Cardiac fibroblast (primary cell): ENCODE measurements around the gene P4HA3.
"Not testable (repeated sequence)": the region's sequence is repeated elsewhere in the genome, so short reads cannot be mapped to it uniquely, and the experiment has no call there.

Source experiments
- DNase-seq, 2 donors: peaks; one replicate each; pipeline versions ENCODE4 v3.0.0 to v3.0.0-alpha.2; 2010; ENCODE audit warnings: low read depth in 2 of 2
- H3K4me3 ChIP-seq, 2 donors: replicated peaks in 1 of 2; 1 replicate in 1 of 2; 2 replicates in 1 of 2; pipeline ENCODE4 v1.5.1; 2011; ENCODE audit warnings: low read depth in 2 of 2, low read length in 2 of 2, mild to moderate bottlenecking in 2 of 2, moderate library complexity in 1 of 2
- CTCF ChIP-seq: IDR thresholded peaks from one replicate; pipeline ENCODE4 v1.5.1; 2011; ENCODE audit warnings: low read depth, mild to moderate bottlenecking, low read length, inconsistent platforms

Gene P4HA3

GRCh38 chr11:74339619-74340018, 28.2 kb upstream of the P4HA3 start:
- no peak for DNase-seq
- H3K4me3 ChIP-seq: no peak overlapping the region
- TF ChIP-seq CTCF: no peak

GRCh38 chr11:74338963-74339362, 27.5 kb upstream of the P4HA3 start:
- TF ChIP-seq CTCF: no peak
- DNase-seq: no peak
- no peak overlapping the region for H3K4me3 ChIP-seq

- H3K4me3 ChIP-seq: no peak overlapping the region
- no peak for DNase-seq
- no peak for TF ChIP-seq CTCF
Observed at GRCh38 chr11:74333193-74333592, 21.8 kb upstream of the P4HA3 start.

GRCh38 chr11:74332291-74332690, 20.9 kb upstream of the P4HA3 start:
- no peak for DNase-seq
- TF ChIP-seq CTCF: no peak
- H3K4me3 ChIP-seq: no peak overlapping the region

GRCh38 chr11:74331000-74331399, 19.6 kb upstream of the P4HA3 start:
- H3K4me3 ChIP-seq, DNase-seq: not testable (repeated sequence)

GRCh38 chr11:74330075-74330858, 18.8 kb upstream of the P4HA3 start:
- no peak for TF ChIP-seq CTCF
- peak; percentile 52 to 80 for DNase-seq
- no peak overlapping the region for H3K4me3 ChIP-seq

- no peak for DNase-seq
- H3K4me3 ChIP-seq: no peak overlapping the region
- no peak for TF ChIP-seq CTCF
Observed at GRCh38 chr11:74327076-74327475, 15.6 kb upstream of the P4HA3 start.
